Liver (tissue), 9 donors: Measurements from ENCODE around the gene ATP12A. TPM values are rescaled to one million over a fixed set of nuclear protein-coding genes. Genes with fewer than 3 reads are reported as not detected.

Experiments used
- DNase-seq: peaks from one replicate; pipeline ENCODE4 v3.0.0-alpha.2; 2017; ENCODE audit warnings: low spot score
- H3K27ac ChIP-seq, 2 donors: one replicate each; pipeline ENCODE4 v1.7.0; 2013; ENCODE audit warnings: inconsistent platforms in 2 of 2, low read length in 2 of 2, control low read depth in 1 of 2, low read depth in 1 of 2, mild to moderate bottlenecking in 1 of 2
- H3K27me3 ChIP-seq, 4 donors: one replicate each; pipeline versions ENCODE4 v1.6.1 to v1.7.0; 2013; ENCODE audit warnings: low read length in 3 of 4, inconsistent platforms in 1 of 4, mild to moderate bottlenecking in 1 of 4, moderate library complexity in 1 of 4; ENCODE audit not compliant: control insufficient read depth in 4 of 4, insufficient read depth in 4 of 4
- H3K36me3 ChIP-seq, 4 donors: one replicate each; pipeline versions ENCODE4 v1.6.1 to v1.7.0; 2013; ENCODE audit warnings: low read length in 3 of 4, mild to moderate bottlenecking in 3 of 4, low read depth in 1 of 4, moderate library complexity in 1 of 4; ENCODE audit not compliant: control insufficient read depth in 4 of 4, insufficient read depth in 3 of 4
- H3K4me1 ChIP-seq, 4 donors: one replicate each; pipeline versions ENCODE4 v1.6.1 to v1.7.0; 2013; ENCODE audit warnings: low read length in 3 of 4, mild to moderate bottlenecking in 3 of 4, moderate library complexity in 1 of 4; ENCODE audit not compliant: control insufficient read depth in 4 of 4, insufficient read depth in 4 of 4
- H3K4me3 ChIP-seq, 3 donors: one replicate each; pipeline versions ENCODE4 v1.6.1 to v1.7.0; 2013; ENCODE audit warnings: low read length in 3 of 3, control low read depth in 1 of 3, low read depth in 1 of 3, mild to moderate bottlenecking in 1 of 3
- H3K9ac ChIP-seq, 2 donors: one replicate each; pipeline ENCODE4 v1.7.0; 2013; ENCODE audit warnings: low read length in 2 of 2, mild to moderate bottlenecking in 2 of 2, moderate library complexity in 2 of 2, control low read depth in 1 of 2, low read depth in 1 of 2
- H3K9me3 ChIP-seq, 4 donors: one replicate each; pipeline versions ENCODE4 v1.6.1 to v1.7.0; 2013; ENCODE audit warnings: low read length in 3 of 4; ENCODE audit not compliant: control insufficient read depth in 4 of 4
- FOXA1 ChIP-seq: IDR thresholded peaks from 2 replicates; pipeline ENCODE4 v1.6.1; 2016; ENCODE audit warnings: antibody characterized with exemption
- FOXA2 ChIP-seq: IDR thresholded peaks from 2 replicates; pipeline ENCODE4 v1.6.1; 2016; ENCODE audit warnings: antibody characterized with exemption
- HNF4G ChIP-seq: IDR thresholded peaks from 2 replicates; pipeline ENCODE4 v1.6.1; 2016; ENCODE audit warnings: antibody characterized with exemption
- JUND ChIP-seq, 2 donors: IDR thresholded peaks; 2 replicates each; pipeline ENCODE4 v1.6.1; 2016; ENCODE audit warnings: antibody characterized with exemption in 2 of 2
- NR2F2 ChIP-seq: IDR thresholded peaks from 2 replicates; pipeline ENCODE4 v1.6.1; 2016; ENCODE audit warnings: antibody characterized with exemption
- RAD21 ChIP-seq, 2 donors: IDR thresholded peaks; 2 replicates each; pipeline ENCODE4 v1.6.1; 2016; ENCODE audit warnings: antibody characterized with exemption in 2 of 2, mild to moderate bottlenecking in 2 of 2
- RXRA ChIP-seq, 2 donors: IDR thresholded peaks; 2 replicates each; pipeline ENCODE4 v1.6.1; 2017 to 2018; ENCODE audit warnings: antibody characterized with exemption in 2 of 2, mild to moderate bottlenecking in 1 of 2
- SP1 ChIP-seq: IDR thresholded peaks from 2 replicates; pipeline ENCODE4 v1.6.1; 2018; ENCODE audit warnings: antibody characterized with exemption, mild to moderate bottlenecking
- TAF1 ChIP-seq: conservative IDR thresholded peaks from 2 replicates; pipeline ENCODE4 v1.6.1; 2016; ENCODE audit warnings: antibody characterized with exemption, mild to moderate bottlenecking
- YY1 ChIP-seq: IDR thresholded peaks from 2 replicates; pipeline ENCODE4 v1.6.1; 2016; ENCODE audit warnings: antibody characterized with exemption, mild to moderate bottlenecking
- WGBS: extraction: QIAGEN DNeasy Blood & Tissue Kit; methylation state at CpG from one replicate; pipeline ENCODE4 v1.1.7; 2013; 5-methylcytosine and 5-hydroxymethylcytosine counted together
- polyA plus RNA-seq, 2 donors: library from polyadenylated mRNA; stranded (reverse) in 1 of 2; unstranded in 1 of 2; fragments of 200-250 nt in 1 of 2; fragments of >200 nt in 1 of 2; fragmentation: Nextera tagmentation in 1 of 2; extraction: Ambion mirVana in 1 of 2; gene quantifications; one replicate each; pipeline versions ENCODE4 v1.2.1 to v1.2.3, GENCODE V29; 2013 to 2015
- total RNA-seq, 2 donors: library from RNA; depleted of rRNA; stranded (reverse); fragments of >200 nt; gene quantifications; one replicate each; pipeline ENCODE4 v1.2.3, GENCODE V29; 2014
- TF ChIP-seq, protein P1 (sequence below): IDR thresholded peaks from 2 replicates; pipeline ENCODE4 v1.6.1; 2016; ENCODE audit warnings: antibody characterized with exemption, mild to moderate bottlenecking
- TF ChIP-seq, protein P2 (sequence below): IDR thresholded peaks from 2 replicates; pipeline ENCODE4 v1.6.1; 2016; ENCODE audit warnings: antibody characterized with exemption
- TF ChIP-seq, protein P3 (sequence below): fragments of 150-350 bp; IDR thresholded peaks from 2 replicates; pipeline ENCODE4 v1.5.1; 2017; ENCODE audit warnings: improper control_type of control experiment, low read depth, low read length; ENCODE audit not compliant: missing input control
- TF ChIP-seq, protein P4 (sequence below): IDR thresholded peaks from 2 replicates; pipeline ENCODE4 v1.6.1; 2016; ENCODE audit warnings: antibody characterized with exemption
- TF ChIP-seq, protein P5 (sequence below): IDR thresholded peaks from 2 replicates; pipeline ENCODE4 v1.6.1; 2016; ENCODE audit warnings: antibody characterized with exemption
- donor health status: healthy.
- donor health status: healthy.
- donor health status: healthy.
- donor health status: healthy.
- donor health status: healthy.

The ATP12A gene
- total and polyA plus RNA-seq, 4 donors, result under 0.01 TPM; not detected in 3

GRCh38 chr13:24718192-24718965 lies 38.2 kb downstream of the ATP12A start (continued):
- TF ChIP-seq, protein P1, sequence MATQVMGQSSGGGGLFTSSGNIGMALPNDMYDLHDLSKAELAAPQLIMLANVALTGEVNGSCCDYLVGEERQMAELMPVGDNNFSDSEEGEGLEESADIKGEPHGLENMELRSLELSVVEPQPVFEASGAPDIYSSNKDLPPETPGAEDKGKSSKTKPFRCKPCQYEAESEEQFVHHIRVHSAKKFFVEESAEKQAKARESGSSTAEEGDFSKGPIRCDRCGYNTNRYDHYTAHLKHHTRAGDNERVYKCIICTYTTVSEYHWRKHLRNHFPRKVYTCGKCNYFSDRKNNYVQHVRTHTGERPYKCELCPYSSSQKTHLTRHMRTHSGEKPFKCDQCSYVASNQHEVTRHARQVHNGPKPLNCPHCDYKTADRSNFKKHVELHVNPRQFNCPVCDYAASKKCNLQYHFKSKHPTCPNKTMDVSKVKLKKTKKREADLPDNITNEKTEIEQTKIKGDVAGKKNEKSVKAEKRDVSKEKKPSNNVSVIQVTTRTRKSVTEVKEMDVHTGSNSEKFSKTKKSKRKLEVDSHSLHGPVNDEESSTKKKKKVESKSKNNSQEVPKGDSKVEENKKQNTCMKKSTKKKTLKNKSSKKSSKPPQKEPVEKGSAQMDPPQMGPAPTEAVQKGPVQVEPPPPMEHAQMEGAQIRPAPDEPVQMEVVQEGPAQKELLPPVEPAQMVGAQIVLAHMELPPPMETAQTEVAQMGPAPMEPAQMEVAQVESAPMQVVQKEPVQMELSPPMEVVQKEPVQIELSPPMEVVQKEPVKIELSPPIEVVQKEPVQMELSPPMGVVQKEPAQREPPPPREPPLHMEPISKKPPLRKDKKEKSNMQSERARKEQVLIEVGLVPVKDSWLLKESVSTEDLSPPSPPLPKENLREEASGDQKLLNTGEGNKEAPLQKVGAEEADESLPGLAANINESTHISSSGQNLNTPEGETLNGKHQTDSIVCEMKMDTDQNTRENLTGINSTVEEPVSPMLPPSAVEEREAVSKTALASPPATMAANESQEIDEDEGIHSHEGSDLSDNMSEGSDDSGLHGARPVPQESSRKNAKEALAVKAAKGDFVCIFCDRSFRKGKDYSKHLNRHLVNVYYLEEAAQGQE, result no peak
- TF ChIP-seq TAF1, result no peak
- TF ChIP-seq JUND (IDR thresholded peaks at IDR 0.05), result no peak
- TF ChIP-seq, protein P2, sequence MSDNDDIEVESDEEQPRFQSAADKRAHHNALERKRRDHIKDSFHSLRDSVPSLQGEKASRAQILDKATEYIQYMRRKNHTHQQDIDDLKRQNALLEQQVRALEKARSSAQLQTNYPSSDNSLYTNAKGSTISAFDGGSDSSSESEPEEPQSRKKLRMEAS, result no peak

- TF ChIP-seq, protein P2, result no peak
- TF ChIP-seq, protein P3, sequence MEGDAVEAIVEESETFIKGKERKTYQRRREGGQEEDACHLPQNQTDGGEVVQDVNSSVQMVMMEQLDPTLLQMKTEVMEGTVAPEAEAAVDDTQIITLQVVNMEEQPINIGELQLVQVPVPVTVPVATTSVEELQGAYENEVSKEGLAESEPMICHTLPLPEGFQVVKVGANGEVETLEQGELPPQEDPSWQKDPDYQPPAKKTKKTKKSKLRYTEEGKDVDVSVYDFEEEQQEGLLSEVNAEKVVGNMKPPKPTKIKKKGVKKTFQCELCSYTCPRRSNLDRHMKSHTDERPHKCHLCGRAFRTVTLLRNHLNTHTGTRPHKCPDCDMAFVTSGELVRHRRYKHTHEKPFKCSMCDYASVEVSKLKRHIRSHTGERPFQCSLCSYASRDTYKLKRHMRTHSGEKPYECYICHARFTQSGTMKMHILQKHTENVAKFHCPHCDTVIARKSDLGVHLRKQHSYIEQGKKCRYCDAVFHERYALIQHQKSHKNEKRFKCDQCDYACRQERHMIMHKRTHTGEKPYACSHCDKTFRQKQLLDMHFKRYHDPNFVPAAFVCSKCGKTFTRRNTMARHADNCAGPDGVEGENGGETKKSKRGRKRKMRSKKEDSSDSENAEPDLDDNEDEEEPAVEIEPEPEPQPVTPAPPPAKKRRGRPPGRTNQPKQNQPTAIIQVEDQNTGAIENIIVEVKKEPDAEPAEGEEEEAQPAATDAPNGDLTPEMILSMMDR, result no peak
- no peak for TF ChIP-seq FOXA1
- no peak for TF ChIP-seq FOXA2
- TF ChIP-seq, protein P4, sequence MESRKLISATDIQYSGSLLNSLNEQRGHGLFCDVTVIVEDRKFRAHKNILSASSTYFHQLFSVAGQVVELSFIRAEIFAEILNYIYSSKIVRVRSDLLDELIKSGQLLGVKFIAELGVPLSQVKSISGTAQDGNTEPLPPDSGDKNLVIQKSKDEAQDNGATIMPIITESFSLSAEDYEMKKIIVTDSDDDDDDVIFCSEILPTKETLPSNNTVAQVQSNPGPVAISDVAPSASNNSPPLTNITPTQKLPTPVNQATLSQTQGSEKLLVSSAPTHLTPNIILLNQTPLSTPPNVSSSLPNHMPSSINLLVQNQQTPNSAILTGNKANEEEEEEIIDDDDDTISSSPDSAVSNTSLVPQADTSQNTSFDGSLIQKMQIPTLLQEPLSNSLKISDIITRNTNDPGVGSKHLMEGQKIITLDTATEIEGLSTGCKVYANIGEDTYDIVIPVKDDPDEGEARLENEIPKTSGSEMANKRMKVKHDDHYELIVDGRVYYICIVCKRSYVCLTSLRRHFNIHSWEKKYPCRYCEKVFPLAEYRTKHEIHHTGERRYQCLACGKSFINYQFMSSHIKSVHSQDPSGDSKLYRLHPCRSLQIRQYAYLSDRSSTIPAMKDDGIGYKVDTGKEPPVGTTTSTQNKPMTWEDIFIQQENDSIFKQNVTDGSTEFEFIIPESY, result no peak
- no peak for TF ChIP-seq YY1
- TF ChIP-seq TAF1, result no peak
- no peak for TF ChIP-seq RXRA (IDR thresholded peaks at IDR 0.05)
- no peak for TF ChIP-seq HNF4G
- TF ChIP-seq, protein P1, result no peak
- TF ChIP-seq SP1, result no peak
- TF ChIP-seq, protein P5, sequence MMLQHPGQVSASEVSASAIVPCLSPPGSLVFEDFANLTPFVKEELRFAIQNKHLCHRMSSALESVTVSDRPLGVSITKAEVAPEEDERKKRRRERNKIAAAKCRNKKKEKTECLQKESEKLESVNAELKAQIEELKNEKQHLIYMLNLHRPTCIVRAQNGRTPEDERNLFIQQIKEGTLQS, result no peak
- TF ChIP-seq NR2F2, result no peak
- no peak for TF ChIP-seq RAD21 (IDR thresholded peaks at IDR 0.05)
- Histone ChIP-seq H3K4me3 (no peak overlapping the region), H3K9me3 (no peaks in the 10 kb centered on the region), H3K27me3 (peaks cover 0 to 3% (median 0%) of the 10 kb centered on the region in 4 donors), H3K27ac (no peak overlapping the region), H3K9ac (no peak overlapping the region), H3K4me1 (no peaks in the 10 kb centered on the region), H3K36me3 (no peaks in the 10 kb centered on the region)
- DNase-seq, result no peak
- 81% methylated on average over 12 of the region's 12 CpGs for WGBS
Observed at GRCh38 chr13:24719139-24719538, 38.9 kb downstream of the ATP12A start.
